GM21447 (cell line): ENCODE measurements around the gene ACACB.

ENCODE experiments used
- ATAC-seq: cut with Tn5 transposase; IDR thresholded peaks from one replicate; pipeline ENCODE4 v1.9.1; 2021; ENCODE audit not compliant: unreplicated experiment

ACACB gene

GRCh38 chr12:109209082-109209481 lies 92.7 kb downstream of the ACACB start:
- ATAC-seq, result no peak

- ATAC-seq, result no peak
Measured at GRCh38 chr12:109212460-109213115, 96.2 kb downstream of the ACACB start.

- ATAC-seq, result no peak
Measured at GRCh38 chr12:109214131-109214530, 97.7 kb downstream of the ACACB start.

GRCh38 chr12:109218996-109219395 lies 102.6 kb downstream of the ACACB start:
- no peak for ATAC-seq

GRCh38 chr12:109219938-109220337 lies 103.6 kb downstream of the ACACB start:
- ATAC-seq, result no peak

- no peak for ATAC-seq
Measured at GRCh38 chr12:109221277-109221931, 105.0 kb downstream of the ACACB start.

- ATAC-seq, result no peak
Measured at GRCh38 chr12:109222062-109222461, 105.7 kb downstream of the ACACB start.

GRCh38 chr12:109222496-109222895 lies 106.1 kb downstream of the ACACB start:
- ATAC-seq, result no peak

- no peak for ATAC-seq
Measured at GRCh38 chr12:109223211-109223610, 106.8 kb downstream of the ACACB start.

- ATAC-seq, result no peak
Measured at GRCh38 chr12:109223868-109224267, 107.5 kb downstream of the ACACB start.

- ATAC-seq, result no peak
Measured at GRCh38 chr12:109228664-109229063, 112.3 kb downstream of the ACACB start.

- ATAC-seq, result no peak
Measured at GRCh38 chr12:109230193-109230592, 113.8 kb downstream of the ACACB start.

GRCh38 chr12:109232731-109233130 lies 116.3 kb downstream of the ACACB start:
- ATAC-seq, result no peak

GRCh38 chr12:109234012-109234411 lies 117.6 kb downstream of the ACACB start:
- no peak for ATAC-seq

GRCh38 chr12:109236257-109236656 lies 119.9 kb downstream of the ACACB start:
- ATAC-seq, result no peak

GRCh38 chr12:109239179-109239578 lies 122.8 kb downstream of the ACACB start:
- ATAC-seq, result no peak

GRCh38 chr12:109239691-109240090 lies 123.3 kb downstream of the ACACB start:
- ATAC-seq, result no peak

GRCh38 chr12:109240365-109240764 lies 124.0 kb downstream of the ACACB start:
- ATAC-seq, result no peak

- ATAC-seq, result no peak
Measured at GRCh38 chr12:109241936-109242335, 125.5 kb downstream of the ACACB start.

GRCh38 chr12:109244073-109244472 lies 127.7 kb downstream of the ACACB start:
- no peak for ATAC-seq

- no peak for ATAC-seq
Measured at GRCh38 chr12:109246221-109246620, 129.8 kb downstream of the ACACB start.

GRCh38 chr12:109247831-109248654 lies 131.7 kb downstream of the ACACB start:
- no peak for ATAC-seq
